ENCODE measurements around the gene UIMC1. TPM values are rescaled to one million over a fixed set of nuclear protein-coding genes. Genes with fewer than 3 reads are reported as not detected.

The UIMC1 gene
- total RNA-seq, 1 donor from 2014 or later, result 40.9 TPM

GRCh38 chr5:176904276-176904675, 102.3 kb downstream of the UIMC1 start:
- no peak for DNase-seq (ENCODE audit: low spot score)
- TF ChIP-seq CTCF (IDR thresholded peaks at IDR 0.05; ENCODE audit: unreplicated experiment), result no peak
- no peak overlapping the region for H3K4me3 Mint-ChIP-seq (ENCODE audit: unreplicated experiment)
- peaks cover 14% of the 10 kb centered on the region for H3K4me1 Mint-ChIP-seq (ENCODE audit: unreplicated experiment)
- H3K36me3 Mint-ChIP-seq (ENCODE audit: low read depth, unreplicated experiment), result peaks cover 30% of the 10 kb centered on the region
- peaks cover 4% of the 10 kb centered on the region for H3K27me3 Mint-ChIP-seq (ENCODE audit: unreplicated experiment)
- no peaks in the 10 kb centered on the region for H3K9me3 Mint-ChIP-seq (ENCODE audit: unreplicated experiment)
- H3K27ac Mint-ChIP-seq (ENCODE audit: unreplicated experiment), result no peak overlapping the region

GRCh38 chr5:176902911-176903664, 103.5 kb downstream of the UIMC1 start:
- Mint-ChIP-seq H3K27me3 (ENCODE audit: unreplicated experiment) (peaks cover 4% of the 10 kb centered on the region), H3K9me3 (ENCODE audit: unreplicated experiment) (no peaks in the 10 kb centered on the region), H3K4me3 (ENCODE audit: unreplicated experiment) (no peak overlapping the region), H3K36me3 (ENCODE audit: low read depth, unreplicated experiment) (peaks cover 30% of the 10 kb centered on the region), H3K4me1 (ENCODE audit: unreplicated experiment) (peaks cover 19% of the 10 kb centered on the region), H3K27ac (ENCODE audit: unreplicated experiment) (no peak overlapping the region)
- TF ChIP-seq CTCF (IDR thresholded peaks at IDR 0.05; ENCODE audit: unreplicated experiment), result no peak
- DNase-seq (ENCODE audit: low spot score), result no peak

- Mint-ChIP-seq H3K36me3 (ENCODE audit: low read depth, unreplicated experiment) (peaks cover 30% of the 10 kb centered on the region), H3K9me3 (ENCODE audit: unreplicated experiment) (no peaks in the 10 kb centered on the region), H3K27me3 (ENCODE audit: unreplicated experiment) (peaks cover 4% of the 10 kb centered on the region), H3K4me1 (ENCODE audit: unreplicated experiment) (peaks cover 15% of the 10 kb centered on the region), H3K27ac (ENCODE audit: unreplicated experiment) (no peak overlapping the region), H3K4me3 (ENCODE audit: unreplicated experiment) (peak overlapping the region; percentile 21)
- TF ChIP-seq CTCF (IDR thresholded peaks at IDR 0.05; ENCODE audit: unreplicated experiment), result no peak
- DNase-seq (ENCODE audit: low spot score), result no peak
These were observed 104.3 kb downstream of the UIMC1 start for GRCh38 chr5:176902102-176902814.

GRCh38 chr5:176901260-176902101, 105.1 kb downstream of the UIMC1 start:
- no peak for DNase-seq (ENCODE audit: low spot score)
- Mint-ChIP-seq H3K4me1 (ENCODE audit: unreplicated experiment) (peaks cover 15% of the 10 kb centered on the region), H3K36me3 (ENCODE audit: low read depth, unreplicated experiment) (peaks cover 30% of the 10 kb centered on the region), H3K4me3 (ENCODE audit: unreplicated experiment) (peak overlapping the region; percentile 21), H3K27me3 (ENCODE audit: unreplicated experiment) (peaks cover 4% of the 10 kb centered on the region), H3K27ac (ENCODE audit: unreplicated experiment) (no peak overlapping the region), H3K9me3 (ENCODE audit: unreplicated experiment) (no peaks in the 10 kb centered on the region)
- TF ChIP-seq CTCF (IDR thresholded peaks at IDR 0.05; ENCODE audit: unreplicated experiment), result no peak

Data from endothelial cell (in vitro differentiated cells).